Gastroesophageal sphincter (tissue), 4 donors: ENCODE results near the gene MKLN1. TPM values are rescaled to one million over a fixed set of nuclear protein-coding genes. Genes with fewer than 3 reads are reported as not detected.

ENCODE experiments used
- ATAC-seq: fragments of 150-250 bp; one replicate; pipeline ENCODE4 v1.9.1; 2016; ENCODE audit warnings: mild to moderate bottlenecking, moderate library complexity
- H3K27ac ChIP-seq, 4 donors: fragments of 200-600 bp; sonication (generic) in 3 of 4; 1 replicate in 3 of 4; 2 replicates in 1 of 4; pipeline ENCODE4 v1.5.1; 2016 to 2019
- H3K27me3 ChIP-seq: fragments of 200-600 bp; sonication (generic); one replicate; pipeline ENCODE4 v1.5.1; 2019
- H3K36me3 ChIP-seq, 2 donors: fragments of 200-600 bp; sonication (generic); one replicate each; pipeline ENCODE4 v1.5.1; 2019; ENCODE audit warnings: control low read depth in 1 of 2
- H3K4me1 ChIP-seq, 3 donors: fragments of 200-600 bp; sonication (generic); 1 replicate in 2 of 3; 2 replicates in 1 of 3; pipeline ENCODE4 v1.5.1; 2016 to 2019; ENCODE audit warnings: control low read depth in 2 of 3
- H3K4me3 ChIP-seq, 2 donors: fragments of 200-600 bp; sonication (generic); one replicate each; pipeline ENCODE4 v1.5.1; 2019; ENCODE audit warnings: mild to moderate bottlenecking in 1 of 2, moderate library complexity in 1 of 2
- H3K9me3 ChIP-seq, 3 donors: fragments of 200-600 bp; sonication (generic); one replicate each; pipeline ENCODE4 v1.5.1; 2017 to 2019; ENCODE audit warnings: control low read depth in 2 of 3
- CTCF ChIP-seq, 4 experiments: fragments of 200-600 bp in 2 of 4; fragments of 450-650 bp in 2 of 4; sonication (generic) in 1 of 4; IDR thresholded peaks; one replicate each; pipeline ENCODE4 v1.5.1; 2017 to 2019; ENCODE audit warnings: antibody characterized with exemption in 4 of 4, mild to moderate bottlenecking in 2 of 4, moderate library complexity in 2 of 4
- EP300 ChIP-seq: sonication (generic); formaldehyde crosslinking; IDR thresholded peaks from one replicate; pipeline ENCODE4 v1.6.1; 2017; ENCODE audit warnings: antibody characterized with exemption, mild to moderate bottlenecking
- POLR2A ChIP-seq, 2 donors: fragments of 450-650 bp; IDR thresholded peaks; one replicate each; pipeline ENCODE4 v1.6.1; 2017; ENCODE audit warnings: antibody characterized with exemption in 2 of 2, mild to moderate bottlenecking in 2 of 2, moderate library complexity in 1 of 2
- POLR2AphosphoS5 ChIP-seq: sonication (generic); formaldehyde crosslinking; IDR thresholded peaks from one replicate; pipeline ENCODE4 v1.6.1; 2017; ENCODE audit warnings: antibody characterized with exemption
- WGBS, 2 donors: methylation state at CpG; one replicate each; pipeline ENCODE4 v1.1.5; 2018; ENCODE audit warnings: low coverage in 1 of 2; 5-methylcytosine and 5-hydroxymethylcytosine counted together
- total RNA-seq, 4 donors: library from RNA; depleted of rRNA; stranded (reverse); fragments of >200 nt; gene quantifications; one replicate each; pipeline ENCODE4 v1.1.0, GENCODE V29; 2016

MKLN1 gene
- total RNA-seq, 4 donors from 2014 or later, result 40.4 to 82.8 (median 58.6) TPM

- Histone ChIP-seq H3K27me3 (no peaks in the 10 kb centered on the region), H3K4me1 (peaks cover 0 to 33% (median 0%) of the 10 kb centered on the region in 3 donors), H3K36me3 (no peaks in the 10 kb centered on the region), H3K4me3 (no peak overlapping the region), H3K27ac (no peak overlapping the region), H3K9me3 (no peaks in the 10 kb centered on the region)
- ATAC-seq, result no peak
- WGBS, 2 donors, result 70% methylated on average over 1 of the region's 2 CpGs; no CpG with 5 or more reads in 1 of the 2 donors
- no peak for TF ChIP-seq POLR2A (IDR thresholded peaks at IDR 0.05)
- TF ChIP-seq POLR2AphosphoS5, result no peak
- TF ChIP-seq EP300, result no peak
- TF ChIP-seq CTCF (IDR thresholded peaks at IDR 0.05), result no peak
Observed at GRCh38 chr7:131524115-131524514, 196.4 kb downstream of the MKLN1 start.

GRCh38 chr7:131524703-131525102, 197.0 kb downstream of the MKLN1 start:
- H3K36me3 ChIP-seq, result no peaks in the 10 kb centered on the region
- H3K27ac ChIP-seq, result no peak overlapping the region
- H3K9me3 ChIP-seq, result no peaks in the 10 kb centered on the region
- ATAC-seq, result no peak
- peaks cover 0 to 27% (median 0%) of the 10 kb centered on the region in 3 donors for H3K4me1 ChIP-seq
- no peaks in the 10 kb centered on the region for H3K27me3 ChIP-seq
- TF ChIP-seq EP300, result no peak
- TF ChIP-seq POLR2A (IDR thresholded peaks at IDR 0.05), result no peak
- no peak for TF ChIP-seq POLR2AphosphoS5
- no peak for TF ChIP-seq CTCF (IDR thresholded peaks at IDR 0.05)
- no peak overlapping the region for H3K4me3 ChIP-seq

GRCh38 chr7:131525820-131526219, 198.1 kb downstream of the MKLN1 start:
- no peaks in the 10 kb centered on the region for H3K36me3 ChIP-seq
- no peaks in the 10 kb centered on the region for H3K9me3 ChIP-seq
- 55 to 73% methylated on average over 2 of the region's 2 CpGs for WGBS, 2 donors
- H3K4me1 ChIP-seq, result peaks cover 0 to 22% (median 0%) of the 10 kb centered on the region in 3 donors
- no peak overlapping the region for H3K4me3 ChIP-seq
- H3K27me3 ChIP-seq, result no peaks in the 10 kb centered on the region
- no peak for TF ChIP-seq CTCF (IDR thresholded peaks at IDR 0.05)
- TF ChIP-seq POLR2AphosphoS5, result no peak
- no peak for TF ChIP-seq EP300
- no peak for TF ChIP-seq POLR2A (IDR thresholded peaks at IDR 0.05)
- no peak overlapping the region for H3K27ac ChIP-seq
- ATAC-seq, result no peak

- no peak for ATAC-seq
- Histone ChIP-seq H3K9me3 (no peaks in the 10 kb centered on the region), H3K36me3 (no peaks in the 10 kb centered on the region)
Observed at GRCh38 chr7:131527456-131527855, 199.8 kb downstream of the MKLN1 start.

More at GRCh38 chr7:131527456-131527855, 199.8 kb downstream of the MKLN1 start:
- Histone ChIP-seq H3K27me3 (no peaks in the 10 kb centered on the region), H3K4me1 (peaks cover 0 to 9% (median 0%) of the 10 kb centered on the region in 3 donors), H3K27ac (no peak overlapping the region), H3K4me3 (no peak overlapping the region)
- TF ChIP-seq POLR2AphosphoS5, result no peak
- TF ChIP-seq CTCF (IDR thresholded peaks at IDR 0.05), result no peak
- TF ChIP-seq EP300, result no peak
- no peak for TF ChIP-seq POLR2A (IDR thresholded peaks at IDR 0.05)
- WGBS, 2 donors, result 56 to 57% methylated on average over 3 to 4 of the region's 4 CpGs
